K562 (cell line): ENCODE measurements around the gene ZBTB2. TPM values are rescaled to one million over a fixed set of nuclear protein-coding genes. Genes with fewer than 3 reads are reported as not detected.

Experiments
- ADNP ChIP-seq: fragments of 200-800 bp; sonication (Bioruptor generic); IDR thresholded peaks from 2 replicates; pipeline ENCODE4 v1.6.1; 2016; ENCODE audit warnings: missing genetic modification characterization, missing compliant biosample characterization
- ARID2 ChIP-seq: fragments of 450-650 bp; IDR thresholded peaks from 2 replicates; pipeline ENCODE4 v1.6.1; 2017; ENCODE audit warnings: antibody characterized with exemption, mild to moderate bottlenecking
- CCAR2 ChIP-seq: fragments of 200-400 bp; formaldehyde crosslinking; IDR thresholded peaks from 2 replicates; pipeline ENCODE4 v1.6.1; 2017; ENCODE audit warnings: mild to moderate bottlenecking, low read depth, low read length
- GTF3C2 ChIP-seq: IDR thresholded peaks from 3 replicates; pipeline ENCODE4 v1.6.1; 2011; ENCODE audit warnings: borderline replicate concordance, mild to moderate bottlenecking, moderate library complexity; ENCODE audit not compliant: insufficient read length; ENCODE audit errors: extremely low read depth
- NR4A1 ChIP-seq, 2 experiments: fragments of 250-450 bp in 1 of 2; fragments of 450-650 bp in 1 of 2; sonication (Bioruptor Pico) in 1 of 2; IDR thresholded peaks; 2 replicates each; pipeline versions ENCODE4 v1.4.0 to v1.6.1; 2016 to 2020; ENCODE audit warnings: mild to moderate bottlenecking in 2 of 2, missing compliant biosample characterization in 1 of 2, missing genetic modification characterization in 1 of 2, moderate library complexity in 1 of 2
- POLR2A ChIP-seq: fragments of 450-650 bp; conservative IDR thresholded peaks from 2 replicates; pipeline ENCODE4 v1.6.1; 2016
- POLR2H ChIP-seq: IDR thresholded peaks from 2 replicates; pipeline ENCODE4 v1.6.1; 2016; ENCODE audit warnings: missing genetic modification characterization, low read depth, mild to moderate bottlenecking, control low read depth, missing compliant biosample characterization, moderate library complexity
- PTTG1 ChIP-seq: fragments of 450-650 bp; IDR thresholded peaks from 2 replicates; pipeline ENCODE4 v1.6.1; 2016; ENCODE audit warnings: low read depth, mild to moderate bottlenecking, missing genetic modification characterization, missing compliant biosample characterization
- RBBP5 ChIP-seq: fragments of 200-600 bp; sonication (generic); IDR thresholded peaks from 2 replicates; pipeline ENCODE4 v1.6.1; 2012; ENCODE audit warnings: borderline replicate concordance, mild to moderate bottlenecking, low read length, control low read depth, inconsistent platforms; ENCODE audit not compliant: insufficient read depth, poor library complexity, severe bottlenecking
- RBM22 ChIP-seq: fragments of 200-400 bp; formaldehyde crosslinking; IDR thresholded peaks from 2 replicates; pipeline ENCODE4 v1.6.1; 2018; ENCODE audit warnings: low read length, low read depth; ENCODE audit not compliant: poor library complexity, severe bottlenecking
- SREBF1 ChIP-seq: fragments of 150-350 bp; IDR thresholded peaks from 2 replicates; pipeline ENCODE4 v1.6.1; 2014; ENCODE audit warnings: antibody characterized with exemption, low read depth, low read length, borderline replicate concordance
- STAG1 ChIP-seq: sonication (generic); formaldehyde crosslinking; IDR thresholded peaks from 2 replicates; pipeline ENCODE4 v1.5.0; 2020; ENCODE audit warnings: missing genetic modification reagents, borderline replicate concordance
- TAF15 ChIP-seq: fragments of 200-400 bp; formaldehyde crosslinking; IDR thresholded peaks from 2 replicates; pipeline ENCODE4 v1.6.1; 2017; ENCODE audit warnings: mild to moderate bottlenecking, low read depth, low read length, moderate library complexity
- TBL1XR1 ChIP-seq, 2 experiments: IDR thresholded peaks; 2 replicates each; pipeline ENCODE4 v1.6.1; 2012; ENCODE audit warnings: improper control_type of control experiment in 2 of 2, low read length in 2 of 2, mild to moderate bottlenecking in 1 of 2
- U2AF2 ChIP-seq: fragments of 200-400 bp; formaldehyde crosslinking; optimal IDR thresholded peaks from 2 replicates; pipeline ENCODE3; 2017; ENCODE audit warnings: low read depth, mild to moderate bottlenecking, low read length
- ZNF140 ChIP-seq: fragments of 250-450 bp; sonication (Bioruptor Pico); IDR thresholded peaks from 2 replicates; pipeline ENCODE4 v1.8.0; 2021; ENCODE audit warnings: moderate library complexity, mild to moderate bottlenecking, inconsistent platforms
- polyA plus RNA-seq, 8 experiments: library from polyadenylated mRNA; depleted of rRNA in 4 of 8; stranded (reverse) in 5 of 8; unstranded in 3 of 8; fragments of >200 nt; fragmentation: Nextera tagmentation in 2 of 8; fragmentation: Illumina TruSeq in 1 of 8; extraction: Ambion mirVana in 2 of 8; extraction: Trizol in 1 of 8; gene quantifications; 2 replicates each; pipeline versions ENCODE4 v1.2.1 to v1.2.3, GENCODE V29; 2011 to 2014; ENCODE audit warnings: inconsistent platforms in 1 of 8, missing spikeins in 1 of 8
- total RNA-seq, 7 experiments: library from RNA; depleted of rRNA in 6 of 7; stranded (reverse); fragments of >200 nt in 6 of 7; fragmentation: Illumina TruSeq in 2 of 7; extraction: Trizol in 2 of 7; gene quantifications; 2 replicates each; pipeline versions ENCODE4 v1.2.1 to v1.2.3, GENCODE V29; 2011 to 2021; ENCODE audit warnings: low replicate concordance in 1 of 7
- TF ChIP-seq, protein P1 (sequence below), 2 experiments: fragments of 150-350 bp in 1 of 2; IDR thresholded peaks; 2 replicates each; pipeline ENCODE4 v1.6.1; 2012 to 2016; ENCODE audit warnings: low read depth in 2 of 2, low read length in 2 of 2, mild to moderate bottlenecking in 1 of 2, moderate library complexity in 1 of 2
- TF ChIP-seq, protein P2 (sequence below): fragments of 250-450 bp; sonication (Bioruptor Pico); IDR thresholded peaks from 2 replicates; pipeline ENCODE4 v1.5.0; 2021
- TF ChIP-seq, protein P3 (sequence below), 2 experiments: fragments of 250-450 bp in 1 of 2; fragments of 450-650 bp in 1 of 2; sonication (Bioruptor Pico) in 1 of 2; IDR thresholded peaks; 2 replicates each; pipeline versions ENCODE4 v1.6.1 to v1.8.0; 2016 to 2021; ENCODE audit warnings: mild to moderate bottlenecking in 2 of 2, moderate library complexity in 2 of 2, missing compliant biosample characterization in 1 of 2, missing genetic modification characterization in 1 of 2

ZBTB2 gene
- total and polyA plus RNA-seq, 9 of the 15 experiments (the other 6 are each of a cell fraction or from before 2014, with no cell fraction given), result 5.1 to 26.2 (median 16.4) TPM

- peak; percentile 88 for TF ChIP-seq NR4A1 (CRISPR knock-in tag; IDR thresholded peaks at IDR 0.05)
- peak; percentile 57; the same call in 1 of the 2 replicates for TF ChIP-seq NR4A1 (tag; IDR thresholded peaks at IDR 0.05)
- no peak for TF ChIP-seq U2AF2
- no peak for TF ChIP-seq GTF3C2
- no peak for TF ChIP-seq ADNP
- no peak for TF ChIP-seq CCAR2
- TF ChIP-seq STAG1 (CRISPR knock-in tag), result no peak
- TF ChIP-seq, protein P1, sequence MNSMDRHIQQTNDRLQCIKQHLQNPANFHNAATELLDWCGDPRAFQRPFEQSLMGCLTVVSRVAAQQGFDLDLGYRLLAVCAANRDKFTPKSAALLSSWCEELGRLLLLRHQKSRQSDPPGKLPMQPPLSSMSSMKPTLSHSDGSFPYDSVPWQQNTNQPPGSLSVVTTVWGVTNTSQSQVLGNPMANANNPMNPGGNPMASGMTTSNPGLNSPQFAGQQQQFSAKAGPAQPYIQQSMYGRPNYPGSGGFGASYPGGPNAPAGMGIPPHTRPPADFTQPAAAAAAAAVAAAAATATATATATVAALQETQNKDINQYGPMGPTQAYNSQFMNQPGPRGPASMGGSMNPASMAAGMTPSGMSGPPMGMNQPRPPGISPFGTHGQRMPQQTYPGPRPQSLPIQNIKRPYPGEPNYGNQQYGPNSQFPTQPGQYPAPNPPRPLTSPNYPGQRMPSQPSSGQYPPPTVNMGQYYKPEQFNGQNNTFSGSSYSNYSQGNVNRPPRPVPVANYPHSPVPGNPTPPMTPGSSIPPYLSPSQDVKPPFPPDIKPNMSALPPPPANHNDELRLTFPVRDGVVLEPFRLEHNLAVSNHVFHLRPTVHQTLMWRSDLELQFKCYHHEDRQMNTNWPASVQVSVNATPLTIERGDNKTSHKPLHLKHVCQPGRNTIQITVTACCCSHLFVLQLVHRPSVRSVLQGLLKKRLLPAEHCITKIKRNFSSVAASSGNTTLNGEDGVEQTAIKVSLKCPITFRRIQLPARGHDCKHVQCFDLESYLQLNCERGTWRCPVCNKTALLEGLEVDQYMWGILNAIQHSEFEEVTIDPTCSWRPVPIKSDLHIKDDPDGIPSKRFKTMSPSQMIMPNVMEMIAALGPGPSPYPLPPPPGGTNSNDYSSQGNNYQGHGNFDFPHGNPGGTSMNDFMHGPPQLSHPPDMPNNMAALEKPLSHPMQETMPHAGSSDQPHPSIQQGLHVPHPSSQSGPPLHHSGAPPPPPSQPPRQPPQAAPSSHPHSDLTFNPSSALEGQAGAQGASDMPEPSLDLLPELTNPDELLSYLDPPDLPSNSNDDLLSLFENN (IDR thresholded peaks at IDR 0.05; ENCODE audit: low read depth in 2 of 2, low read length in 2 of 2), result peak in 1 of 2 experiments; percentile 63; a peak in 1 of 4 replicates
- TF ChIP-seq, protein P2, sequence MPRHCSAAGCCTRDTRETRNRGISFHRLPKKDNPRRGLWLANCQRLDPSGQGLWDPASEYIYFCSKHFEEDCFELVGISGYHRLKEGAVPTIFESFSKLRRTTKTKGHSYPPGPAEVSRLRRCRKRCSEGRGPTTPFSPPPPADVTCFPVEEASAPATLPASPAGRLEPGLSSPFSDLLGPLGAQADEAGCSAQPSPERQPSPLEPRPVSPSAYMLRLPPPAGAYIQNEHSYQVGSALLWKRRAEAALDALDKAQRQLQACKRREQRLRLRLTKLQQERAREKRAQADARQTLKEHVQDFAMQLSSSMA, result no peak
- peak; percentile 91 for TF ChIP-seq POLR2A
- TF ChIP-seq ZNF140, result no peak
- peak; percentile 68 for TF ChIP-seq POLR2H
- TF ChIP-seq TBL1XR1 (IDR thresholded peaks at IDR 0.05; ENCODE audit: low read length in 2 of 2), result peak in 1 of 2 experiments; percentile 33; a peak in 2 of 4 replicates
- peak; percentile 89 for TF ChIP-seq RBBP5
- TF ChIP-seq RBM22, result peak; percentile 86
- TF ChIP-seq ARID2, result 0 out of 2 replicates have a peak, but pooled peaks have one; percentile 21
- TF ChIP-seq PTTG1 (tag), result no peak
- TF ChIP-seq, protein P3, sequence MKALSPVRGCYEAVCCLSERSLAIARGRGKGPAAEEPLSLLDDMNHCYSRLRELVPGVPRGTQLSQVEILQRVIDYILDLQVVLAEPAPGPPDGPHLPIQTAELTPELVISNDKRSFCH (CRISPR knock-in tag; IDR thresholded peaks at IDR 0.05), result no peak
- TF ChIP-seq, protein P3 (tag; IDR thresholded peaks at IDR 0.05), result peak; percentile 57; the same call in 1 of the 2 replicates
- TF ChIP-seq TAF15, result no peak
- no peak for TF ChIP-seq SREBF1
These were observed 1.6 kb downstream of the ZBTB2 start (continued) for GRCh38 chr6:151389618-151390275.
